ENCODE measurements around the gene PIK3CG. TPM values are rescaled to one million over a fixed set of nuclear protein-coding genes. Genes with fewer than 3 reads are reported as not detected.

The PIK3CG gene
- total and polyA plus RNA-seq, 10 of the 15 experiments (the other 5 are each of a cell fraction or from before 2014, with no cell fraction given), result 0.79 to 7.6 (median 5.2) TPM

DNA sequence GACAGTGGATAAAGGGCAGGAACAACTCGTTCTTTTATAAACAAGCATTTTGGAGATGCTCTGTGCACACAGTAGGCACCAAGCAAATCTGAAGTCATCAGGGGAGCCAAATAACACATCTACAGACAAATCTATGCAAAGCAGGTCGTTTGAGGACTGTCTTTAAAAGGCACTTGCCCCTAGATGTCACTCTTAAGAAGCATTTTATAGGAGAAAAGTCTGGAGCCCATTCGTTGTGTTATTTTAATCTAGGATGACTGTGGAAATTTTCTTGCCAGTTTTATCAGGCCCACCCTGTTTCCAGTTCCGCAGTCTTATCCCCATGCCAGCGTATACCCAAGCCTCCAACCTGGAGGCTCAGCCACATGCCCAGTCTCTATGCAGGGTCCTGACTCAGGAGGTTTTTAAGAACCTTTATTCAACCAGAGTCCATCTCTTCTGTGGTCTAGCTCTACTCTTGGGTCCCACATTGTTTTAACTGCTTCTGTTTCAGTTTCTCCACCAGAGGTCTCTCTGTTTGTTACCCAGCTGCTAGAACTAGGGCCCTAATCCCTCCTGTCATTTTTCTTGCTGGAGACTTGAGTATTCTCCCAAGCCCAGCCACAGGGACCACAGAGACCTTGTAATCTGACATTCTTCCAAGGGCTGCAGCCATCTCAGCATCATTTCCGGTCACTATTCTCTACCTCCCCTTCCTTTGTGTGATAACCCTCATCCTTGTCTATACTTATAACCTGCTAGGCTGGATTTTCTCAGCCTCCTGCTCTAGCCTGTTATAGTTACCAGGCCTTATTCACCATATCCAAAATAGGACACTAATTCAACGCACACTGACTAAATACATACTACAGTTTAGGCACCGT is 26.7 kb downstream of the PIK3CG start:
- Histone ChIP-seq H3K9me3 (replicated peaks; ENCODE audit: control insufficient read depth, insufficient read depth, low read length) (no peaks in the 10 kb centered on the region), H3K9ac (ENCODE audit: control insufficient read depth, insufficient read depth, low read length) (no peak overlapping the region), H4K20me1 (ENCODE audit: control insufficient read depth, insufficient read depth) (no peaks in the 10 kb centered on the region), H3K4me3 (no peak overlapping the region), H3K4me1 (ENCODE audit: control insufficient read depth, insufficient read depth, low read length) (peaks cover 28% of the 10 kb centered on the region), H3K27ac (ENCODE audit: control insufficient read depth, insufficient read depth) (no peak overlapping the region), H3K27me3 (replicated peaks in 1 of 2; ENCODE audit: control insufficient read depth in 2 of 2, insufficient read depth in 2 of 2, low read length in 1 of 2) (no peaks in the 10 kb centered on the region), H3K36me3 (ENCODE audit: control insufficient read depth in 2 of 2, insufficient read depth in 2 of 2, low read length in 1 of 2) (peaks cover 0 to 3% of the 10 kb centered on the region in 2 experiments; a peak in 1 of 4 replicates), H3K79me2 (ENCODE audit: control insufficient read depth, insufficient read depth, low read length) (no peaks in the 10 kb centered on the region), H2AFZ (ENCODE audit: control insufficient read depth, low read depth, low read length) (no peak overlapping the region), H3K4me2 (ENCODE audit: control insufficient read depth, insufficient read depth) (no peak overlapping the region)
- WGBS (ENCODE audit: insufficient coverage, insufficient replicate concordance, low lambda C conversion rate, missing lambda C conversion rate), result 87% methylated on average over 8 of the region's 8 CpGs
- no peak for DNase-seq (ENCODE audit: low read depth, low spot score)
- ChIA-PET SMC1A (ENCODE audit: uncharacterized antibody, unreplicated experiment) (interaction anchor here (0.6 to 1.0 kb wide), 2 partner anchors 277 to 448 kb away, joined by 3 read pairs; partner anchors contain the start of gene HBP1), CTCF (interaction anchor here (0.6 to 1.2 kb wide), 2 partner anchors 21 to 118 kb away, joined by 3 to 5 read pairs; no protein-coding TSS in a partner anchor), POLR2A (no interaction called here), RAD21 (ENCODE audit: unreplicated experiment) (interaction anchor here (0.7 kb wide), 2 partner anchors 98 to 260 kb away, joined by 3 read pairs; no protein-coding TSS in a partner anchor)
- BruUV-seq (replicated peaks), result no TSS peak
- in situ Hi-C loops (cut with MboI) (no loop called here), intact Hi-C loops (cut with micrococcal nuclease; ENCODE audit: unreplicated experiment) (no loop called here)
- no peak for FAIRE-seq
- TF ChIP-seq FOS (IDR thresholded peaks at IDR 0.05; ENCODE audit: borderline replicate concordance, extremely low read depth, insufficient read length), result no peak
- TF ChIP-seq, protein P1, sequence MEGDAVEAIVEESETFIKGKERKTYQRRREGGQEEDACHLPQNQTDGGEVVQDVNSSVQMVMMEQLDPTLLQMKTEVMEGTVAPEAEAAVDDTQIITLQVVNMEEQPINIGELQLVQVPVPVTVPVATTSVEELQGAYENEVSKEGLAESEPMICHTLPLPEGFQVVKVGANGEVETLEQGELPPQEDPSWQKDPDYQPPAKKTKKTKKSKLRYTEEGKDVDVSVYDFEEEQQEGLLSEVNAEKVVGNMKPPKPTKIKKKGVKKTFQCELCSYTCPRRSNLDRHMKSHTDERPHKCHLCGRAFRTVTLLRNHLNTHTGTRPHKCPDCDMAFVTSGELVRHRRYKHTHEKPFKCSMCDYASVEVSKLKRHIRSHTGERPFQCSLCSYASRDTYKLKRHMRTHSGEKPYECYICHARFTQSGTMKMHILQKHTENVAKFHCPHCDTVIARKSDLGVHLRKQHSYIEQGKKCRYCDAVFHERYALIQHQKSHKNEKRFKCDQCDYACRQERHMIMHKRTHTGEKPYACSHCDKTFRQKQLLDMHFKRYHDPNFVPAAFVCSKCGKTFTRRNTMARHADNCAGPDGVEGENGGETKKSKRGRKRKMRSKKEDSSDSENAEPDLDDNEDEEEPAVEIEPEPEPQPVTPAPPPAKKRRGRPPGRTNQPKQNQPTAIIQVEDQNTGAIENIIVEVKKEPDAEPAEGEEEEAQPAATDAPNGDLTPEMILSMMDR (IDR thresholded peaks at IDR 0.05 in 2 of 3, conservative IDR thresholded peaks at IDR 0.05 in 1 of 3; ENCODE audit: control insufficient read depth in 2 of 3, extremely low read depth in 1 of 3, insufficient read depth in 1 of 3, low read depth in 3 of 3, low read length in 3 of 3), result peak in 1 of 3 experiments; percentile 24; a peak in 1 of 6 replicates
- TF ChIP-seq, protein P2, sequence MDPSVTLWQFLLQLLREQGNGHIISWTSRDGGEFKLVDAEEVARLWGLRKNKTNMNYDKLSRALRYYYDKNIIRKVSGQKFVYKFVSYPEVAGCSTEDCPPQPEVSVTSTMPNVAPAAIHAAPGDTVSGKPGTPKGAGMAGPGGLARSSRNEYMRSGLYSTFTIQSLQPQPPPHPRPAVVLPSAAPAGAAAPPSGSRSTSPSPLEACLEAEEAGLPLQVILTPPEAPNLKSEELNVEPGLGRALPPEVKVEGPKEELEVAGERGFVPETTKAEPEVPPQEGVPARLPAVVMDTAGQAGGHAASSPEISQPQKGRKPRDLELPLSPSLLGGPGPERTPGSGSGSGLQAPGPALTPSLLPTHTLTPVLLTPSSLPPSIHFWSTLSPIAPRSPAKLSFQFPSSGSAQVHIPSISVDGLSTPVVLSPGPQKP (IDR thresholded peaks at IDR 0.05; ENCODE audit: low read depth, low read length), result no peak
- TF ChIP-seq NR2C2 (IDR thresholded peaks at IDR 0.05; ENCODE audit: borderline replicate concordance, control insufficient read depth, insufficient read length, low read depth), result no peak
- no peak for TF ChIP-seq ATF7 (IDR thresholded peaks at IDR 0.05; ENCODE audit: low read depth)
- peak; percentile 34; the same call in 1 of the 3 replicates for ATAC-seq
